HEK293 (cell line): ENCODE results near the gene COL17A1.

Experiments used
- CTCF ChIP-seq: fragments of 450-650 bp; formaldehyde crosslinking; IDR thresholded peaks from 2 replicates; pipeline ENCODE4 v1.5.1; 2016; ENCODE audit warnings: missing biosample characterization, missing genetic modification characterization
- ZNF121 ChIP-seq: fragments of 450-650 bp; formaldehyde crosslinking; IDR thresholded peaks from 2 replicates; pipeline ENCODE4 v1.5.1; 2016; ENCODE audit warnings: missing biosample characterization, missing genetic modification characterization
- ZNF184 ChIP-seq: fragments of 450-650 bp; IDR thresholded peaks from 2 replicates; pipeline ENCODE4 v1.5.1; 2018; ENCODE audit warnings: missing biosample characterization, mild to moderate bottlenecking, missing genetic modification characterization
- ZNF292 ChIP-seq: fragments of 450-650 bp; formaldehyde crosslinking; IDR thresholded peaks from 2 replicates; pipeline ENCODE4 v1.5.1; 2016; ENCODE audit warnings: low read depth, missing biosample characterization, missing genetic modification characterization, borderline replicate concordance
- ZNF335 ChIP-seq: fragments of 450-650 bp; formaldehyde crosslinking; conservative IDR thresholded peaks from 2 replicates; pipeline ENCODE4 v1.5.1; 2016; ENCODE audit warnings: missing biosample characterization, missing genetic modification characterization
- TF ChIP-seq, protein P1 (sequence below): fragments of 450-650 bp; formaldehyde crosslinking; conservative IDR thresholded peaks from 2 replicates; pipeline ENCODE4 v1.5.1; 2016; ENCODE audit warnings: low read depth, missing biosample characterization, missing genetic modification characterization

- TF ChIP-seq ZNF184 (tag by site-specific recombination): no peak
- TF ChIP-seq, protein P1, sequence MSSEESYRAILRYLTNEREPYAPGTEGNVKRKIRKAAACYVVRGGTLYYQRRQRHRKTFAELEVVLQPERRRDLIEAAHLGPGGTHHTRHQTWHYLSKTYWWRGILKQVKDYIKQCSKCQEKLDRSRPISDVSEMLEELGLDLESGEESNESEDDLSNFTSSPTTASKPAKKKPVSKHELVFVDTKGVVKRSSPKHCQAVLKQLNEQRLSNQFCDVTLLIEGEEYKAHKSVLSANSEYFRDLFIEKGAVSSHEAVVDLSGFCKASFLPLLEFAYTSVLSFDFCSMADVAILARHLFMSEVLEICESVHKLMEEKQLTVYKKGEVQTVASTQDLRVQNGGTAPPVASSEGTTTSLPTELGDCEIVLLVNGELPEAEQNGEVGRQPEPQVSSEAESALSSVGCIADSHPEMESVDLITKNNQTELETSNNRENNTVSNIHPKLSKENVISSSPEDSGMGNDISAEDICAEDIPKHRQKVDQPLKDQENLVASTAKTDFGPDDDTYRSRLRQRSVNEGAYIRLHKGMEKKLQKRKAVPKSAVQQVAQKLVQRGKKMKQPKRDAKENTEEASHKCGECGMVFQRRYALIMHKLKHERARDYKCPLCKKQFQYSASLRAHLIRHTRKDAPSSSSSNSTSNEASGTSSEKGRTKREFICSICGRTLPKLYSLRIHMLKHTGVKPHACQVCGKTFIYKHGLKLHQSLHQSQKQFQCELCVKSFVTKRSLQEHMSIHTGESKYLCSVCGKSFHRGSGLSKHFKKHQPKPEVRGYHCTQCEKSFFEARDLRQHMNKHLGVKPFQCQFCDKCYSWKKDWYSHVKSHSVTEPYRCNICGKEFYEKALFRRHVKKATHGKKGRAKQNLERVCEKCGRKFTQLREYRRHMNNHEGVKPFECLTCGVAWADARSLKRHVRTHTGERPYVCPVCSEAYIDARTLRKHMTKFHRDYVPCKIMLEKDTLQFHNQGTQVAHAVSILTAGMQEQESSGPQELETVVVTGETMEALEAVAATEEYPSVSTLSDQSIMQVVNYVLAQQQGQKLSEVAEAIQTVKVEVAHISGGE (tag by site-specific recombination): no peak
- no peak for TF ChIP-seq ZNF121 (tag by site-specific recombination)
- no peak for TF ChIP-seq CTCF (tag by site-specific recombination)
- no peak for TF ChIP-seq ZNF292 (tag by site-specific recombination)
- no peak for TF ChIP-seq ZNF335 (tag by site-specific recombination)
These were observed 95.1 kb downstream of the COL17A1 start for GRCh38 chr10:103990531-103990930.
